K562 (cell line): ENCODE results near the gene ELL3. TPM values are rescaled to one million over a fixed set of nuclear protein-coding genes. Genes with fewer than 3 reads are reported as not detected.

Experiments used
- BACH1 ChIP-seq: fragments of 200-800 bp; sonication (Bioruptor generic); IDR thresholded peaks from 2 replicates; pipeline ENCODE4 v1.6.1; 2016; ENCODE audit warnings: missing genetic modification characterization, missing compliant biosample characterization
- CBX3 ChIP-seq, 2 experiments: IDR thresholded peaks; 1 replicate in 1 of 2; 2 replicates in 1 of 2; pipeline ENCODE4 v1.6.1; 2012; ENCODE audit warnings: inconsistent platforms in 2 of 2, low read length in 2 of 2, borderline replicate concordance in 1 of 2, control low read depth in 1 of 2
- CHD2 ChIP-seq: IDR thresholded peaks from 2 replicates; pipeline ENCODE4 v1.6.1; 2011; ENCODE audit warnings: low read depth, low read length
- CXXC5 ChIP-seq: fragments of 250-450 bp; sonication (Bioruptor Pico); IDR thresholded peaks from 2 replicates; pipeline ENCODE4 v1.8.0; 2022; ENCODE audit warnings: inconsistent platforms, mild to moderate bottlenecking, moderate library complexity
- EGR1 ChIP-seq: fragments of 450-650 bp; conservative IDR thresholded peaks from 2 replicates; pipeline ENCODE4 v1.6.1; 2017; ENCODE audit warnings: mild to moderate bottlenecking
- GTF2B ChIP-seq: IDR thresholded peaks from 2 replicates; pipeline ENCODE4 v1.6.1; 2011; ENCODE audit not compliant: insufficient read length; ENCODE audit errors: extremely low read depth
- IFI16 ChIP-seq: fragments of 250-450 bp; sonication (Bioruptor Pico); IDR thresholded peaks from 2 replicates; pipeline ENCODE4 v2.1.2; 2022; ENCODE audit warnings: mild to moderate bottlenecking, inconsistent platforms
- KDM4B ChIP-seq, 2 experiments: fragments of 450-650 bp in 1 of 2; sonication (generic) in 1 of 2; IDR thresholded peaks; 2 replicates each; pipeline ENCODE4 v1.6.1; 2016 to 2017; ENCODE audit warnings: borderline replicate concordance in 2 of 2, antibody characterized with exemption in 1 of 2, low read depth in 1 of 2, mild to moderate bottlenecking in 1 of 2
- KLF6 ChIP-seq: fragments of 250-450 bp; sonication (Bioruptor Pico); IDR thresholded peaks from 2 replicates; pipeline ENCODE4 v1.4.0; 2020; ENCODE audit warnings: mild to moderate bottlenecking, moderate library complexity, borderline replicate concordance
- MAFG ChIP-seq: fragments of 450-650 bp; conservative IDR thresholded peaks from 2 replicates; pipeline ENCODE4 v1.6.1; 2016; ENCODE audit warnings: missing genetic modification characterization, missing compliant biosample characterization
- NFRKB ChIP-seq: fragments of 450-650 bp; IDR thresholded peaks from 2 replicates; pipeline ENCODE4 v1.6.1; 2016; ENCODE audit warnings: low read depth
- NR4A1 ChIP-seq, 2 experiments: fragments of 250-450 bp in 1 of 2; fragments of 450-650 bp in 1 of 2; sonication (Bioruptor Pico) in 1 of 2; IDR thresholded peaks; 2 replicates each; pipeline versions ENCODE4 v1.4.0 to v1.6.1; 2016 to 2020; ENCODE audit warnings: mild to moderate bottlenecking in 2 of 2, missing compliant biosample characterization in 1 of 2, missing genetic modification characterization in 1 of 2, moderate library complexity in 1 of 2
- NUFIP1 ChIP-seq: fragments of 450-650 bp; IDR thresholded peaks from 2 replicates; pipeline ENCODE4 v1.6.1; 2018; ENCODE audit not compliant: partially characterized antibody
- OTX1 ChIP-seq: fragments of 450-650 bp; formaldehyde crosslinking; IDR thresholded peaks from 2 replicates; pipeline ENCODE4 v1.4.0; 2022; ENCODE audit warnings: mild to moderate bottlenecking
- PTBP1 ChIP-seq: fragments of 200-400 bp; formaldehyde crosslinking; IDR thresholded peaks from 2 replicates; pipeline ENCODE4 v1.6.1; 2017; ENCODE audit warnings: low read depth, low read length
- PYGO2 ChIP-seq: fragments of 450-650 bp; IDR thresholded peaks from 2 replicates; pipeline ENCODE4 v1.6.1; 2016; ENCODE audit warnings: mild to moderate bottlenecking, missing genetic modification characterization, moderate library complexity, missing compliant biosample characterization
- RCOR1 ChIP-seq, 2 experiments: IDR thresholded peaks; 2 replicates each; pipeline ENCODE4 v1.6.1; 2012; ENCODE audit warnings: low read depth in 2 of 2, low read length in 2 of 2, borderline replicate concordance in 1 of 2, improper control_type of control experiment in 1 of 2
- SMAD3 ChIP-seq: fragments of 450-650 bp; formaldehyde crosslinking; conservative IDR thresholded peaks from 2 replicates; pipeline ENCODE4 v1.4.0; 2020; ENCODE audit warnings: mild to moderate bottlenecking
- SMARCE1 ChIP-seq: fragments of 450-650 bp; IDR thresholded peaks from 2 replicates; pipeline ENCODE4 v1.7.1; 2016; ENCODE audit warnings: mild to moderate bottlenecking
- SNAPC5 ChIP-seq: fragments of 250-450 bp; sonication (Bioruptor Pico); IDR thresholded peaks from 2 replicates; pipeline ENCODE4 v1.8.0; 2021; ENCODE audit warnings: moderate library complexity, mild to moderate bottlenecking, inconsistent platforms
- XRCC5 ChIP-seq: fragments of 200-400 bp; formaldehyde crosslinking; IDR thresholded peaks from 2 replicates; pipeline ENCODE4 v1.6.1; 2017; ENCODE audit warnings: low read depth, mild to moderate bottlenecking, low read length
- ZBTB5 ChIP-seq: fragments of 450-650 bp; IDR thresholded peaks from 2 replicates; pipeline ENCODE4 v1.6.1; 2017; ENCODE audit warnings: antibody characterized with exemption
- ZNF584 ChIP-seq: fragments of 200-800 bp; sonication (Bioruptor generic); IDR thresholded peaks from 2 replicates; pipeline ENCODE4 v1.6.1; 2016; ENCODE audit warnings: low read depth, mild to moderate bottlenecking, missing genetic modification characterization, missing compliant biosample characterization
- ZNF655 ChIP-seq: fragments of 250-450 bp; sonication (Bioruptor Pico); IDR thresholded peaks from 2 replicates; pipeline ENCODE4 v1.5.0; 2021
- polyA plus RNA-seq, 8 experiments: library from polyadenylated mRNA; depleted of rRNA in 4 of 8; stranded (reverse) in 5 of 8; unstranded in 3 of 8; fragments of >200 nt; fragmentation: Nextera tagmentation in 2 of 8; fragmentation: Illumina TruSeq in 1 of 8; extraction: Ambion mirVana in 2 of 8; extraction: Trizol in 1 of 8; gene quantifications; 2 replicates each; pipeline versions ENCODE4 v1.2.1 to v1.2.3, GENCODE V29; 2011 to 2014; ENCODE audit warnings: inconsistent platforms in 1 of 8, missing spikeins in 1 of 8
- total RNA-seq, 7 experiments: library from RNA; depleted of rRNA in 6 of 7; stranded (reverse); fragments of >200 nt in 6 of 7; fragmentation: Illumina TruSeq in 2 of 7; extraction: Trizol in 2 of 7; gene quantifications; 2 replicates each; pipeline versions ENCODE4 v1.2.1 to v1.2.3, GENCODE V29; 2011 to 2021; ENCODE audit warnings: low replicate concordance in 1 of 7

The ELL3 gene
- total and polyA plus RNA-seq, 9 of the 15 experiments (the other 6 are each of a cell fraction or from before 2014, with no cell fraction given) = 0.80 to 5.2 (median 2.6) TPM

GRCh38 chr15:43791993-43792760 is 15.4 kb upstream of the ELL3 start, which contains the start of gene SERF2 (continued):
- TF ChIP-seq NR4A1 (CRISPR knock-in tag; IDR thresholded peaks at IDR 0.05) = no peak
- no peak for TF ChIP-seq NR4A1 (tag; IDR thresholded peaks at IDR 0.05)
- TF ChIP-seq SMARCE1 = peak; percentile 31; the same call in 1 of the 2 replicates
- TF ChIP-seq KDM4B (IDR thresholded peaks at IDR 0.05; ENCODE audit: borderline replicate concordance in 2 of 2, low read depth in 1 of 2) = 0 out of 4 replicates have a peak, but pooled peaks of 1 of the 2 experiments have one; percentile 34
- no peak for TF ChIP-seq IFI16
- TF ChIP-seq CBX3 (IDR thresholded peaks at IDR 0.05; ENCODE audit: borderline replicate concordance in 1 of 2, low read length in 2 of 2) = peak in 1 of 2 experiments; percentile 69; a peak in 1 of 3 replicates
- no peak for TF ChIP-seq ZBTB5
- TF ChIP-seq CXXC5 (CRISPR knock-in tag) = peak; percentile 87
- TF ChIP-seq EGR1 = peak; percentile 90
- TF ChIP-seq NUFIP1 = no peak
- TF ChIP-seq ZNF584 (CRISPR knock-in tag) = no peak
- TF ChIP-seq XRCC5 = no peak
- TF ChIP-seq RCOR1 (IDR thresholded peaks at IDR 0.05; ENCODE audit: borderline replicate concordance in 1 of 2, low read depth in 2 of 2, low read length in 2 of 2) = peak in 1 of 2 experiments; percentile 48; a peak in 1 of 4 replicates
- peak; percentile 56 for TF ChIP-seq GTF2B
- TF ChIP-seq KLF6 (CRISPR knock-in tag) = peak; percentile 97
- no peak for TF ChIP-seq SNAPC5 (CRISPR knock-in tag)
- TF ChIP-seq NFRKB = peak; percentile 86
- TF ChIP-seq CHD2 = peak; percentile 18; the same call in 1 of the 2 replicates
- peak; percentile 20; the same call in 1 of the 2 replicates for TF ChIP-seq OTX1 (CRISPR knock-in tag)
- 0 out of 2 replicates have a peak, but pooled peaks have one; percentile 34 for TF ChIP-seq SMAD3 (CRISPR knock-in tag)
- TF ChIP-seq MAFG (tag) = no peak
- no peak for TF ChIP-seq ZNF655 (CRISPR knock-in tag)
- 0 out of 2 replicates have a peak, but pooled peaks have one; percentile 34 for TF ChIP-seq PTBP1
- no peak for TF ChIP-seq PYGO2 (tag)
- no peak for TF ChIP-seq BACH1
